HG03521 (cell line): ENCODE results near the gene MDN1.

Experiments used
- ATAC-seq: cut with Tn5 transposase; IDR thresholded peaks from one replicate; pipeline ENCODE4 v1.9.1; 2021; ENCODE audit warnings: mild to moderate bottlenecking, moderate library complexity; ENCODE audit not compliant: unreplicated experiment

Gene MDN1

GRCh38 chr6:89695667-89696066 is 123.9 kb downstream of the MDN1 start:
- ATAC-seq = no peak

- no peak for ATAC-seq
These were observed 125.2 kb downstream of the MDN1 start for GRCh38 chr6:89694428-89694827.

DNA sequence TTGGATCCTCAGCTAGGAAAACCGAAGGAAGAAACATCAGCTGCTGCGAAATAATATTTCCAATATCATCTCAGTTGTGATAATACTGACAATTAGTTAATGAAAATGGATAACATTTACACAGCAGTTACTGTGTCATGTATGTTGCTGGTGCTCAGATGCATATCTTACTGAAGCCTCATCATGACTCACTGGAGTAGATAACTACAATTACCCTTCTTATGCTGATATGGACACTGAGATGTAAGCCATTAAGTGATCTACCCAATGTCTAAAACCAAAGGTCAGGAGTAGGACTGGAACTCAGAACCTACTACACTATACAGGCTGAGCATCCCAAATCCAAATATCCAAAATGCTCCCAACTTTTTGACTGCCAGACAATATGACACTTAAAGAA is 126.4 kb downstream of the MDN1 start:
- ATAC-seq = no peak

- no peak for ATAC-seq
These were observed 127.3 kb downstream of the MDN1 start for GRCh38 chr6:89692256-89692655.

GRCh38 chr6:89690944-89691324 is 128.7 kb downstream of the MDN1 start:
- ATAC-seq = no peak

GRCh38 chr6:89689732-89690131 is 129.9 kb downstream of the MDN1 start:
- no peak for ATAC-seq

- no peak for ATAC-seq
These were observed 131.3 kb downstream of the MDN1 start for GRCh38 chr6:89688328-89688727.

- ATAC-seq = no peak
These were observed 134.3 kb downstream of the MDN1 start for GRCh38 chr6:89685311-89685710.

DNA sequence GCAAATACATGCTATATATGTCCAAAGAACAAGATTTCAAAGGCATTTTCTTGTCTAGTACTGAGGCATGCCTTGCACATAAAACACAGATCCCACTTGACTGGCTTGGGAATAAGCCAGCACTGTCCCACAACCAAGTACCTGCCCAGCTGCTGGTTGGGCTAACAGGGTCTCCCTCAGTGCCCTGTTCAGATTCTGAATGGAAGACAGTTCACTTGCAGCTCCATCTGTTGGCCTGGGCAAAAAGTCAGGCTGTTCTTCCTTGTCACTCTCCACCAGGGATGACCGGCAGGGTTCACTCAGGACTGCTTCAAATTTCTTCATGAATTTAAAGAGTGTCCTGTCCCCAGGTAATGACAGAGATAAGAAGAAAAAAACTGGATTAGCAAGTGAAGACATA is 136.6 kb downstream of the MDN1 start:
- ATAC-seq = no peak

GRCh38 chr6:89681983-89682564 is 137.5 kb downstream of the MDN1 start:
- no peak for ATAC-seq

DNA sequence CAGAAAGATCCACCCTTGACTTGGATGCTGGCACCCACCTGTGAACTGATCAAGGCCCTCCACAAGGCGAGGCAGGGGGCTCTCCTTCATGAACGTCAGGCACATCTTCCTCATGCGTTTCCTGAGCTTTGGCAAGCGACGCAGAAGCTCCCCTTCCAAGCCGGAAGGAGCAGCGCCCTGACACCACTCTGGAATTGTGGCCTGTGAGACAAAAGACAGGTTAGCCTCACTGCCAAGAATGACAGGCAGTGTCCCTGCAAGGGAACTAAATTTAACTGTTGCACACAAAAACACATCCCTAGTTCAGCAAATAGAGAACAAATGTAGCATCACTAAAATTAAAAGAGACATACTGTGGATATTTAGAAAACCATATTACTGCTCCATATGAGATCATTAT is 139.0 kb downstream of the MDN1 start:
- no peak for ATAC-seq

DNA sequence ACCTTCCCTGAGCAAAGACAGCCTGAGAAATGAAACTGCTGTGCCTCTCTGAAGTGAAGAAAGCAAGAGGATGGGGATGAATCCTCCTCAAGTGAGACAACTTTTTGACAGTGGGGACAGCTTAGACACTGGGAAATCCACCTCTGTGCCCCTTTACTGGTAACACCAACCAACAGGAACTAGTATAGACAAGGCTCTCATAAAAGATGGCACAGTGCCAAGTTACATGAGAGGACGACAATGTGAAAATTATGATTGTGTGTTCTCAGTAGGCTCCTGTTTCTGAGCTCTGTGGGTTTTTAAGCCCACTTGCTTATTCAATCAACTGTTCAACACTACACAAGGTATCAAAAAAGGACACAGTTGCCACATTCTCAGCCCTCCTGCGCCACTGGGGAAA is 139.4 kb downstream of the MDN1 start:
- ATAC-seq = no peak

DNA sequence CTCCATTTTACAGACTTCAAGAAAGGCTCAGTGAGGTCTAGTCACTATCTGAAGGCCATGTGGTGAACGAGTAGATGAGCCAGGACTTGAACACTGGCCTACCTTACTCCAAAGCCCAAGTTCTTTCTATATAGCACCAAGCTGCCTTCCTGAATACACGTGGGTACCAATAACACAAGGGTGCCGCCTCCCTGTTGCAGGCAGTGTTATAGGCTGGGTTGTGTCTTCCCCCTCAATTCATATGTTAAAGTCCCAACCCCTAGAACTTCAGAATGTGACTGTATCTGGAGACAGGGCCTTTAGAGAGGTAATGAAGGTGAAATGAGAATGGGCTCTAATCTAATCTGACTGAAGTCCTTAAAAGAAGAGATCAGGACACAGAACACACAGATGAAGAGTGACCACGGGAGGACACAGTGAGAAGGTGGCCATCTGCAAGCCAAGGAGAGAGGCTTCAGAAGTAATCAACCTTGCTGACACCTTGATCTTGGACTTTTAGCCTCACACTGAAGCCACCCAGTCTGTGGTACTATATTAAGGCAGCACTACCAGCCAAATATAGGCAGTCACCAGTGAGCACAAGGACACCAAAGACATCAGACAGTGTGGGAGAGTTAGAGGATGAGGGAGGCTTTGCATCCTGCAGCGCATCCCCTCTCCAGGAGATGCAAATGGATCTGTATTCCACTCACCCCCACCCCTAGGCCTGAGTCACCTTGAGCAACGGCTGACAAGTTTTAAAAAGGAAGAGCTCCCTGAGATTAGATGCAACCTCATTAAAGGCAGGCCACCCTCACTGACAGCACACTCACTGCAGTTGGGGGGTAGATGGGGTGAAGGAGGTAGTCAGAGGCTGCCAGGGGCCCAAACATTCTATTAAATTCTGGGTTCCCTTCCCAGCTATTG is 140.1 kb downstream of the MDN1 start:
- no peak for ATAC-seq

GRCh38 chr6:89678531-89678930 is 141.1 kb downstream of the MDN1 start:
- ATAC-seq = no peak

- no peak for ATAC-seq
These were observed 143.4 kb downstream of the MDN1 start for GRCh38 chr6:89675949-89676748.

DNA sequence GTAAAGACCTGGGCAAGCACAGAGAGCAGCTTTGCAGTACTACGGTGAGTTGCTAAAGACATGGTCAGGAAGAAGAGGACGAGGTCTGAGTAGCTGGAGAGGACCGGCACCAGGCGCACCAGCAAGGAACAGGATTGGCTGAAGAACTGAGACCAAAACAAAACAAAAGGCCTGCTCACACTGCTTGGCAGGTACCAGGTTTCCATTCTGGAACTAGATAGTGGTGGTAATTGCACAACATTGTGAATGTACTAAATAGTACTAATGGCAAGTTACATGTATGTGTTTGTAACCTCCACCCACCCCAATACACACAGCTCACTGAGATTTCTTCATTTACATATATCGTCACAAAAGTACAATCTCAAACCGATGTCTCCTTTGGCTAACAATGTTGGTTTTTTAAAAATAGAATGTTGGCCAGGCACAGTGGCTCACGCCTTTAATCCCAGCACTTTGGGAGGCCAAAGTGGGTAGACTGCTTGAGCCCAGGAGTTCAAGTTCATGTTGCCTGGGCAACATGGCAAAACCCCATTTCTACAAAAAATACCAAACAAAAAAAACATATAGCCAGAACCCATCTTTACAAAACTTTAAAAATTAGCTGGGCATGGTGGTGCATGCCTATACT is 148.5 kb downstream of the MDN1 start:
- ATAC-seq = no peak

DNA sequence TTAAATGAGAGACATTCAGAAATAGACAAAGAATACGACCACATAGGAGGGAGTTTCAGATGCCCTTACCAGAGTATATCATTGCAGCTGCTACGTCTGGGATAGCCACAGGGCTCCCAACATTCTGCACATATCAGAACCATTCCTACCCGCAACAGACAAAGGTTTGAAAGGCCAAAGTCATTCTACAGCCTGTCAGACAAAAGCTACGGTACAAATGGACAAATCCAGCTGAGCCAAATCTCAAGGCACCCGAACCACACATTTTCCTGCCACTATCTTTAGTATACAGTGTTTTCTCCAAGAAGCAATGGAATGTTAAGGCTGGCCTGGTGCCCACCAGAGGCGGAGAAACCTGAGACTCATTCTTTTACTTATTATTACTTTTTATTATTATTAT is 150.6 kb downstream of the MDN1 start:
- ATAC-seq = no peak

DNA sequence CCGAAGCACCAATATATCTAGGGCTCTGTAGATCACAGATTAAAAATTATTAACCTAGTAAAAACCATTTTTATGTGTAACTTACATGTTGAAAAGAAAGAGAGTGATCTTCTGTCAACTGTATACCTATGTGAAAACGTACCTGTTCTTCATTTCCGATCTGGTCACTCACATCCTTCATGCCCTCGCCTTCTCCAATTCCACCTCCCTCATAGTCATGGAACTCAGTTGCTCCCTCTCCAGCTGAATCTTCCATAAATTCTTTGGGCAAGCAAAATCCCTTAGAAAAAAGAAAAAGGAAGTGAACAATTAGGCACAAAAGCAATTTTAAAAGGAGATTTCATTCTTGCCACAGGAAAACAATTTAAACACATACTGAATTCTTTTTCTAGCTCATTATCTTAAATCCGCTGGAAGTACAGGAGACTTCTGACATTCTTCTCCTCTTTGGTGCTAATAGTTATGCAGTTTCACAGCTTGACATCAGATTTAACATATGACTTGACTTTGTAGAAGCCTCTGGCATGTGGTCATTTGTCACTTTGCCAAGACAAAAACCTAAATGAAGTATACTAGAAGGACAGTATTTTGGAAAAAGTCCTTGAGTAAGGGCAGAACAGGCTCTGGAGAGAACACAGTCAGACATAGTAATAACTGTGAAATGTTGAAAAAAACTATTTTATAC is 151.6 kb downstream of the MDN1 start:
- no peak for ATAC-seq

DNA sequence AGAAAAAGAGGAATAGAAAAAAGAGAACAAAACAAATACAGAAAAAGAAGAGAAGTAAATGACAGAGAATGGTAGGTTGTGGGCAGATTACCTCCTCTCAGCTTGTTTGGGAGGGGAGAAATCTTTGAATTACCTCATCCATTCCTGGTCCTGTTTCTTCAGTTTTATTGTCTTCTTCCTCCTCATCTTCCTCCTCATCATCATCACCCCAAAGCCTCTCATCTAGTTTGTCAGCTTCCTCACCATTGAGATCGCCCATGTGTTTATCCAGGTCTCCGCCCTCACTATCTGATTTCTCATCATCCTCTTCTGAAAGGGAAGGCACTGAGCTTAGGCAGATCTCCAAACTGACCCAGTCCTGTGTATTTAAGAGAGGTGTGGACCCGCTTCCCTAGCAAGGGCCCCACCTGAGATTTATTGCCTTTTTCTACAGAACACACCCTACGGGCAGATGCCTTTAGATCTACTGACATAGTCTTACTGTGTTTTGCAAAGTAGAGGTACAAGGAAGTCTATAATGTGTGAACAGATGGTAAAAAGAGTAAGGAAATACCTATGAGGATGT is 156.9 kb downstream of the MDN1 start:
- ATAC-seq = no peak

DNA sequence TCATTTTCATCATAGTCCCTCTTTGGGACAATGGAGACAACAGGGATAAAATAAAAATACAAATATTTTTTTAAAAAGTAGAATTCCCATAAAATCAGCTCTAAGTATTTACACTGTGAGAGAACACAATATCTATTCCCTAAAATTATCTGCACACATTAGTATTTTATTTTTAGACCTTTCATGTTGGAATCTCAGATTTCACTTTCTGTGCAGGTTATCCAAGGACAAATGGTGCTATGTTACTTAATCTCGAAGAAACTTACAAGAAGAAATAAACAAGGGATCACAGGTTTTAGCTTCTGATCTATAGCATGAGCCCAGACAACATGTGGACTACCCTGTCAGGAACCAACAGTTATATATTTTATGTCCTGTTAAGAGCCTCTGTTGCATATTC is 158.0 kb downstream of the MDN1 start:
- ATAC-seq = no peak
